Keratinocyte (primary cell): Measurements from ENCODE around the gene CFAP46.
A peak's percentile ranks its signal among the peaks of the same experiment; 100 is the strongest.

Experiments
- EZH2 ChIP-seq: IDR thresholded peaks from one replicate; pipeline ENCODE4 v1.6.1; 2012; ENCODE audit warnings: inconsistent platforms, mild to moderate bottlenecking, low read length, moderate library complexity
- TF ChIP-seq, protein P1 (sequence below), 3 experiments: IDR thresholded peaks in 1 of 3; conservative IDR thresholded peaks in 1 of 3; optimal IDR thresholded peaks in 1 of 3; 2 replicates in 2 of 3; 3 replicates in 1 of 3; pipeline versions ENCODE3 to v1.5.1; 2011; ENCODE audit warnings: low read length in 3 of 3, mild to moderate bottlenecking in 3 of 3, moderate library complexity in 2 of 3, control low read depth in 1 of 3, inconsistent platforms in 1 of 3; ENCODE audit not compliant: insufficient read depth in 2 of 3; ENCODE audit errors: extremely low read depth in 1 of 3

DNA sequence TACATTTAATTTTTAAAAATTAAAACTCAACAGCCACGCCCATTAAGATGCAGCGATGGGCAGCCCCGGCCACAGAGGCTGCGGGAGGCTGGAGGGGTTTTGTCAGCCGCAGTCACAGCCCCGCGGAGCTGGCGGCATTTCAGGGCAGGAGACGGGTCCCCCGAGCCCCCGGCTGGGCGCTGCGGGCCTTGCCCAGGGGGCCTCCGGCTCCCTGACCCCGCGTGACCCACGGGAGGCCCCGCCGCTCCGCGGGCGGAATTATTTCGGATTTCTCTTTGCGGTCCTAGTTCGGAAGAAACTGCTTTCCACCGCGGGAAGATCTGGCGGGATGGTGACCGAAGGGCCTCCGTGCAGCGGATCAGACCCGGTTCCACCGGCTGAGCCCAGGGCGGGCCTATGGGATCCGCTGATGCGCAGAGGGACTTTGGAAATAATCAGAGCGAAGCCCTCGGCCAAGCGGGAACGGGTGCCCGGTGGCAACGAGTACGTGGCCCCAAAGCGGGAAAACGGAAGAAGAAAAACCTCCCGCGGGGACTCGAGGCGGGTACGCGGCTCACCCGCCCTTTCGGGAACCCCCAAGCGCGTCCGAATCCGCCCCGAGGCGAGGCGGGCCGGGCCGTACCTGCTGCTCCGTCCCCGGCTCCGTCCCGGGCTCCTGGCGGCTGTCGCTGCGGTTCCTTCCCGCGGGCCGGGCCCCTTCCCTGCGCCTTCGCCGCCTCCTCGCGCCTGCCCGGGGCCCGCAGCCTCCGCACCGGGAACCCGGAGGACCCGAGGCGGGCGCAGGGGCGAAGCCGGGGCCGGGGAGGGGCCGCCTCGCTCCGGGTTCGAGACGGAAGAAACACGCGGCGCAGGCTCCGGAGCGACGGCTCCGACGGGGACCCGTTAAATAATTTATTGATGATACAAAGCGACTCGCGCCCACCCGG, 158.2 kb downstream of the CFAP46 start:
- TF ChIP-seq, protein P1, sequence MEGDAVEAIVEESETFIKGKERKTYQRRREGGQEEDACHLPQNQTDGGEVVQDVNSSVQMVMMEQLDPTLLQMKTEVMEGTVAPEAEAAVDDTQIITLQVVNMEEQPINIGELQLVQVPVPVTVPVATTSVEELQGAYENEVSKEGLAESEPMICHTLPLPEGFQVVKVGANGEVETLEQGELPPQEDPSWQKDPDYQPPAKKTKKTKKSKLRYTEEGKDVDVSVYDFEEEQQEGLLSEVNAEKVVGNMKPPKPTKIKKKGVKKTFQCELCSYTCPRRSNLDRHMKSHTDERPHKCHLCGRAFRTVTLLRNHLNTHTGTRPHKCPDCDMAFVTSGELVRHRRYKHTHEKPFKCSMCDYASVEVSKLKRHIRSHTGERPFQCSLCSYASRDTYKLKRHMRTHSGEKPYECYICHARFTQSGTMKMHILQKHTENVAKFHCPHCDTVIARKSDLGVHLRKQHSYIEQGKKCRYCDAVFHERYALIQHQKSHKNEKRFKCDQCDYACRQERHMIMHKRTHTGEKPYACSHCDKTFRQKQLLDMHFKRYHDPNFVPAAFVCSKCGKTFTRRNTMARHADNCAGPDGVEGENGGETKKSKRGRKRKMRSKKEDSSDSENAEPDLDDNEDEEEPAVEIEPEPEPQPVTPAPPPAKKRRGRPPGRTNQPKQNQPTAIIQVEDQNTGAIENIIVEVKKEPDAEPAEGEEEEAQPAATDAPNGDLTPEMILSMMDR (optimal IDR thresholded peaks at IDR 0.05 in 1 of 3, IDR thresholded peaks at IDR 0.05 in 1 of 3, conservative IDR thresholded peaks at IDR 0.05 in 1 of 3; ENCODE audit: extremely low read depth in 1 of 3, insufficient read depth in 2 of 3, low read length in 3 of 3): no peak
- peak; percentile 61 for TF ChIP-seq EZH2
